HG03558 (cell line): Measurements from ENCODE around the gene TECPR2.

Experiments used
- ATAC-seq: cut with Tn5 transposase; IDR thresholded peaks from one replicate; pipeline ENCODE4 v1.9.1; 2021; ENCODE audit warnings: moderate number of reproducible peaks; ENCODE audit not compliant: unreplicated experiment; ENCODE audit errors: extremely low read depth

The TECPR2 gene

DNA sequence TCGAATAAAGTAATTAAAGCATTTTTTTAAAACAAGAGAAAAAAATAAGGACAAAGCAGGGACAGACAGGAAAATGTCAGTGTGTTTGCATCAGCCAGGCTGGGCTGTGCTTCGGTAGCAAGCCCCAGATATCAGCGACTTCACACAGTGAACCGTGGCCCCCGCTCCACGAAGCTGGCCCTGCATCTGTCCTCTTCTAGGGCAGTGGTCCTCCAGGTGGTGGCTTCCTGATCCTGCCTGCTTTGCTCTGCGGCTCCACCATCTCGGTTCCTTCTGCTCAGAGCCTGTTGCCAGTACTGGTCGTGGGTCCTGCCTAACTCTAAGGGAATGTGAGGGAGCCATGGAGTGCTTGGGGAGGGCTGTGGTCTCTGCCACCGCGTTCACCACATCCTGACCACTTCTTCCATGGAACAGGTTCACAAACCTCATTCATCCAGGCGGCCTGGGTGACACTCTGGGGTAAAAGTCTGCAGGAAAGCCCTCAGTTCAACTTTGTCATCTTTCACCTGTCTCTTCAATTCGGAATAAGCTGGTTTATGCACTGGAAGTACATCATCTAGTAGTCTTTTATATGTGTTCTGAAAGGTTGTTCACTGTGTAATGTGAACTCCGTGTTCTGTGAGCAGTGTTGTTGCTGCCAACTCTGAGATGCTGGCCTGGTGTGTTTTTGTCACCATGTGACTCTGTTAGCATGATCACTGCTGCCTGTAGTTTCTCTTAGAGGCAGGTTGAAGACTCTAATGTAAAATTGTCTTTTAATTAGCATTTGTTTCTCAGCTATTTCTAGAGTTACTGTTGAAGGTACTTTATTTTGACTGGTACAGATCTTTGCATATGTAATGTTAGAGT, 99.0 kb downstream of the TECPR2 start:
- no peak for ATAC-seq

DNA sequence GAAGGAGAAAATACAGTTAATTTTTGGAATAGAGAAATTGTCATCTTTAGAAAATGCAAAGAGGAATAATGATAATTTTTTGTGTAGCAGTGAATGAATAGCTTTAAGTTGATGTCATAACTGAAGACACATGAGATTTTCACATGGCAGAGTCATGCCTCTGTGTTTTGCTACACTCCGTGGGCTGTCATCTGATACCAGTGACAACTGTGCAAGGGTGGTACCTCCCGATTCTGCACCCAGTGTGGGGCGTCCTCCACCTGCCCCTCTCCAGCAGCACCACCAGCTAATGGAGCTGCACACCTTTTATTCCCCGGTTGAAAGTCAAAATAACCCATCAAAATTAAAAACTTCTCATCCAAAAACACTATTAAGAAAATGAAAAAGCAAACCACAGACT, 99.7 kb downstream of the TECPR2 start:
- ATAC-seq, result no peak

DNA sequence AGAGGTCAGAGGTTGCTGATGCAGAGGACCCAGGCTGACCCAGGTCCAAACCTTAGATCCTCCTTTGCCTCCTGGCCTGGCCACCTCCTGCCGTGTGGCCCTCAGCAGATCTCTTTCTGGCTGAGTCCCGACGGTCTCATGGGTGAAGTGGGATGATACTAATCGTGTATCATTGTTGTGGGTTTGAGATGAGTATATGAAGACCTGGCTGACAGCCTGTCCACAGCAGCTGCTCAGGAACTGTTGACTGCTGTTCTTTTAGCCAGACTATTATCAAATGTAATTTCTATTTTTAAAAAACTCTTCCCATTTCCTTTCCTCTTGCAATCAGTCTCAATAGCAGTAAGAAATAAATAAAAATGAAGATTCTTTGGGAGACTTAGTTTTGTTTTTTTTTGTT, 101.3 kb downstream of the TECPR2 start:
- ATAC-seq, result no peak

DNA sequence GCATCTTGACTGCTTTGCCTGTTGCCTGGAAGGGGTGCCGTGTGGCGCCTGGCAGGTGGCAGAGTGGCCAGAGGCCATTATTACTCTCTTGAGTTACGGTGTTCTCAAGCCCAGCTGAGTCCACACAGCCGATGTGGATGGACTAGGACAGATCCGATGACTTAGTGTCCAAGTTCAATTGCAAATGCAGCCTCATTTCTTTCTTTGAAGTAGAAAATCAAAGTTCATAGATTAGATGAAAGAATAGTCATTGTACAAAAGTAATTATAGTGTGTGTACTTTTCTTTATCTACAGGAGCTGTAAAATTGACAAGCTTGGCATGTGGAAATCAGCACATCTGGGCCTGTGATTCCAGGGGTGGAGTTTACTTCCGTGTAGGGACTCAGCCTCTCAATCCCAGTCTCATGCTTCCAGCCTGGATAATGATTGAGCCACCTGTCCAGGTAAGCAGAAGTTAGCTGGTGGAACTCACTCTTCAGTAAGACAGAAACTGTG, 102.2 kb downstream of the TECPR2 start:
- ATAC-seq, result no peak

DNA sequence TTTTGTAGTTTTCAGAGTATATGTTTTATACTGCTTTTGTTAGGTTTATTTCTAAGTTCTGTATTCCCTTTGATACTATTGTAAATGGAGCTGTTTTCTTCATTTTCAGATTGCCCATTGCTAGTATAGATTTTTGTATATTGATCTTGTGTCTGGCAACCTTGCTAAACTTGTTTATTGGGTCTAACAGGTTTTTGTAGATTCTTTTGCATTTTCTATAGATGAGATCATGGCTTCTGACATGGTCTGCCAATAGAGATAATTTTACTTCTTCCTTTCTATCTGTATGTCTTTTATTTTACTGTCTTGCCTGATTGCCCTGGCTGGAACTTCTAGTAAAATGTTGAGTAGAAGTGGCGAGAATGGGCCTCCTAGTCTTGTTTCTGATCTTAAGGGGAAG, 106.5 kb downstream of the TECPR2 start:
- ATAC-seq, result no peak

DNA sequence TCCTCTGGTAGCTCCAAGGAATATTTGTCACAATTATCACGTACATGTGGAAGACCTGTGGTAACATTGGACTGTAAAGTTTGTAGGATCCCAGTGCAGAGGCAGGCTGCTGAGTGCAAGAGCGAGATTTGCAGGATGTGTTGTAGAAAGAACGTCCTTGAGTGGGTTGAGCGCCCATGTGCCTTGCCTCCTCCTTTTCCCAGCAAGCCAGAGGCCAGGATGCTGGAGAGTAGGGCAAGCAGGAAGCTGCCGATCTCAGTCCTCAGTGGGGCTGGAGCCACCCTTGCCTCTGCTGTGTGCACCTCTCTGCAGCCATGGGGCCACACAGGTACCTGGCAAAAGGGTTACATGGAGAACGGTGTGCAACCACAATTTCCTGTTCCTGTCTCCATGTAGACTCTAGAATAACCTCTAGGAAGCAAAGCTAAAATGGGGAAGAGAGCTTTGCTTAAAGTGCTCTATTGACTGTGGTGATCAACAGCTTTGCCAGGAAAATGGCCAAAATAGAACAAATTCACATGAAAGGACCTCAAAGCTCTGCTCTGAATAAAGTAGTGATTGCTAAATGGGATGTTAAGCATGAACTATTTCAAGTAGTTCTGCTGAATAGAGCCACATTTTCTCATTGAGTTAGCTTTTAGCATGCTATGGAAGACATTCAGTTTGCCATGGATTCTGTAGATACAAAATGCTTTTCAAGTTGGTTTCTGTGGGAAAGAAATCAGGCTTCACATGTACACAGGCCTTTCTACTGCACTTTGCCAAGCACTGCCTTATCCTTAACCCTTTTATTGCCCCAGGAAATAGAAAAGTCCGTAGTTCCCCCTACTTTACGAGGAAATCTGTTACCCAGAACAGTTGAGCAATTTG, 109.4 kb downstream of the TECPR2 start:
- no peak for ATAC-seq

DNA sequence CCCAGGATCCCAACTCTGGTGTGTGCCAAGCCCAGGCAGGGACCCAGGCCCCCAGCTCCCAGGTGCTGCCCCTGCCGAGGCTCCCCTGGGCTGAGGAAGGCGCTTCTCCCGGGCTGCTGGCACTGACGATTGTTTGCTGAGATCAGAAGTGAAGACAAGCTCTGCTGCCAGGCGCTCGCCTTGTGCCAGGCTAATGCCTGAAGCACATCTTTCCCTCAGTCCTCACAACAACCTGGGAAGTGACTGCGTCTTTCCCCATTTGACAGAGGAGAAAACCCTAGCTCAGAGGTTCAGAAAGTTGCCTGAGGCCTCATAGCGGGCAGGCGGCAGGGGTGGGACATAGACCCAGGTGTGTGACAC, 110.0 kb downstream of the TECPR2 start:
- ATAC-seq, result no peak

DNA sequence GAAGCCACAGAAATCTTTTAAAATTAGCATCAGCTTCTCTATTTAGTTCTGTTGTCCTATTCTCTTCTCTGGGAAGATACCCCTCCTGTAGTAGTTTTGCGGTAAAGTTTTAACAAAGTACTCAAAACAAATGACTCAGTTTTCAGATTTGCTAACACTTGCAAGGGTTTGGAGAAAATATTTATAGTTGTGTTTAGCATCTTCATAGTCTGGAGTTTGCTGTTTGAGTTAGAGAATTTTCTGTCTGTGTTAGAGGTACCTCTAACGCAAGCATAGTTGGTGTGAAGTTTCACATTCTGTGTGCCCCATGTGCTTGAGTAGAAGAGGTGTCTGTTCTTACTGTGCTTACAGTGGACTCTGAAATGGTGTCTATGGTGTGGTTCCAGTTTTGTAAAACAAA, 110.8 kb downstream of the TECPR2 start:
- ATAC-seq, result no peak

DNA sequence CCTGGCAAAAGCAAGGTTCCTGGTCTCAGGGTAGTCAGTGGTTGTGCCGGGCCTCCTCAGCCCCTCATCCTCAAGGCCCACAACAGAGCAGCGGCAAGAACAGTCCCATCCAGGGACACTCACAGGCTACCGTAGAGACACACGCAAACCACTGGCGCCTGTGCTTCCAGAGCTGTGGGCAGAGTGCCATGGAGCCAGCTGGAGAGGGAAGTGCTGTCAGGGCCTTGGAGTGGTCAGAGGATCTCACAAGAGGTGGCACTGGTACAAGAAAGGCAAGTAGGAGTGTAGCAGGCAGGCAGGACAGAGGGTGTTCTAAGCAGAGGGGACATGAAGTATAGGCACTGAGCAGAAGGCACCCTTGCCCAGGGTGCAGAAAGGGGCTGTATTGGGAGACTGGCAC, 112.2 kb downstream of the TECPR2 start:
- ATAC-seq, result no peak

DNA sequence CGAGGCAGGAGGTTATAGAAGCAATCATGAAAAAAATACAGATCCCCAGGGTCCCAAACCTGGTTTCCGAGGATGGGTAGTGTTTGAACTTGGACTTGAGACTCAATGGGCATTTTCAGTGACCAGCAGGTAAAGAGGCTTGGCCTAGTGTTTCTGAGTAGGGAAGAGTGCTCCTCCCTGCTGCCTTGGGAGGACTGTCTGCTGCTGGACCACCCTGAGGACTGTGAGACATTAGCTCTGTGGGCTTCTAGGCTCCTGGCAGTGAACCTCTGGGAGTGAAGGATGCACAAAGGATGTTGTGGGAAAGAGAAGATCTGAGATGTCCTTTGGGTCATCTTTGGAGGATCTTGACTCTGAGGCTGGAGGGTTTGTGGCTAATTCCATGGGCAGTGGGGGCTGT, 116.4 kb downstream of the TECPR2 start:
- ATAC-seq, result no peak

DNA sequence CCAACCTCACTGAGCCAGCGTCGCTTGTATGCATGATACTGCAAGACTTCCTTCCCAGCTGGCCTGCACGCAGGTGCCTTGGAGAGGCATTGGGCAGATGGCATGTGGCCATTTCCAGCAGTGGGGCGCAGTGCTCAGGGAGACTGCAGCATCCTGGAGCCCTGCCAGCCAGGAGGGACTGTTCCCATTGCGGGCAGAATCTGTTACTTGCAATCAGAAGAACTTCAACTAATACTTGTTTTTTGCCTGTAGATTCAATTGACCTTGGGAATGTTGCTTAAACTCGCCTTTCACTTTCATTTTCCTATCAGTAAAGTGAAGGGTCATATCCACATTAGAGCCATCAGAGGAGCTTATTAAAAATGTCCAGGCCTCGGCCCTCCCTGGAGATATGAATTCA, 117.0 kb downstream of the TECPR2 start:
- ATAC-seq, result no peak

DNA sequence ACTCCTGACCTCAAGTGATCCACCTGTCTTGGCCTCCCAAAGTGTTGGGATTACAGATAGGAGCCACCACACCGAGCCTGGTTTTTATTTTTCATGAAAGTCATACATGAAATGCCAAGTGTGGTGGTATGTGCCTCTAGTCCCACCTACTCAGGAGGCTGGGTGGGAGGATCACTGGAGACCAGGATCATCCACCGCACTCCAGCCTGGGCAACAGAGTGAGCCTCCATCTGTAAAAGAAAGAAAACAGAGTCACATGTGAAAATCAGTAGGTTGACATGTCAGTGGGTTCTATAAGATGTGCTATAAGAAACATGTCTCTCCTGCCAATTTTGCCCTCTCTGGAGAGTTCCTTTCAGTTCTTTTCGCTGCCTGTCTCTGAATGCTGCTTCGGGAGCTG, 118.6 kb downstream of the TECPR2 start:
- no peak for ATAC-seq

DNA sequence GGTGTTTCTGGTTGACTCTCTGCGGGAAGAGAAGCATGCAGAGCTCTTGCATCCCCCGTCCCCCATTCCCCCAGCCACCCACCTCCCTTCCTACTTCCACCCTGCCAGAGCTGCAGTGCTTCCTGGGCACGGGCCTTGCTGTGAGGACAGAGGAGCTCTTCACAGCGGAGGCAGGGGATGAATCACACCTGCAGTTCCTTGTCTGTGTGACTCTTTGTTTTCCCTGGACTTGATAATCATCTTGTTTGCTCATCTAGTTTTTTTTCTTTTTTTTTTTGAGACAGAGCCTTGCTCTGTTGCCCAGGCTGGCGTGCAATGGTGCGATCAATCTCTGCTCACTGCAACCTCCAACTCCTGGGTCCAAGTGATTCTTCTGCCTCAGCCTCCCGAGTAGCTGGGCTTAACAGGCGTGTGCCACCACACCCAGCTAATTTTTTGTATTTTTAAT, 119.1 kb downstream of the TECPR2 start:
- ATAC-seq, result no peak

DNA sequence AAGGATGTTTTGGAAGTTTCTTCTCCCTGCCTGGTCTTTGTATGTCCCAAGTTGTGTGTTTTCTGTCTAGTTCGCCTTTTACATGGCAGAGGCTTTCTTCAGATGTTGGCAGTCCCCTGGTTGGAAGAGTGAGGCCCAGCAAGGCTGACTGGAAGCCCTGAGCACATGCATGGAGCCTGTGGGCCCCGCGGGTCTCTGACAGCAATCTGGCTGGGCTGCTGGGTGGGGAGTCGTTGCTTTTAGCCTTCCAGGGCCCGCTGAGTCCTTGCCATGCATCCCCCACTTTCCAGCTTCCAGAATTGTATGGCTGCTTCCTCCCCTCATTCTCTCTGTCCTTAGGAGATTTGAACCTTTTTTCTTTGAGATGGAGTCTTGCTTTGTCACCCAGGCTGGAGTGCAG, 121.6 kb downstream of the TECPR2 start:
- no peak for ATAC-seq

DNA sequence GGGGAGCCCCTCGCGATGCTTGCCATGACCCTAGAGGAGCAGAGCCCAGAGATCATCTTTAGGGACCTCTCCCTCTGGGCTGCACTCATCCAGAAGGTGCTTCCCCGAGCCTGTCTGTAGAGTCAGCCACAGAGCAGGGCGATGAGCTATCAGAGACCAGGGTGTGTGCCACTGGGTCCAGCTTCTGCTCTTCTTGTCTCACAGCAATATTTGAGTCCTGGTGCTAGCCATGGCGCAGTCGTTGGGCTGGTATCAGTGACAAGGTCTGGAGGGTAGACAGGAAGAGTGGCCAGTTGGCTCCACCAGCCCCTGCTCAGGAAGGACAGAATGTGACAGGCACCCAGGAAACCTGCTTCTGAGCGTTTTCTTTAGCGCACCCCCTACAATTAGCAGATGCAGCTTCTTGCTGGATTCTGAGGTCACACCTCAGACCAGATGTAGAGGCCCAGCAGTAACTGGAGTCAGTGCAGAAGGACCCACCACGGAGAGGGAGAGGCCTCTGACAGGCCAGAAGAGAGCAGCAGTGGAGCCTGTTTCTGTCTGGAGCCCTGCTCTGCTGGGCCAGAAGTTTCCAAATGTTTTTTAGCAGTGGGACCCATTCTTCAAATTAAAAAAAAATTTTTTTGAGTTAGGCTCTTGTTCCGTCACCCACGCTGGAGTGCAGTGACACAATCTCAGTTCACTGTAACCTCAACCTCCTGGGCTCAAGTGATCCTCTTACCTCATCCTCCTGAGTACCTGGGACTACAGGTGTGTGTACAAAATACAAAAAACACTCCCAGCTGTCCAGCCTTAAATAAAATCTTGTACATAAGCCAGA, 123.2 kb downstream of the TECPR2 start:
- ATAC-seq, result no peak

DNA sequence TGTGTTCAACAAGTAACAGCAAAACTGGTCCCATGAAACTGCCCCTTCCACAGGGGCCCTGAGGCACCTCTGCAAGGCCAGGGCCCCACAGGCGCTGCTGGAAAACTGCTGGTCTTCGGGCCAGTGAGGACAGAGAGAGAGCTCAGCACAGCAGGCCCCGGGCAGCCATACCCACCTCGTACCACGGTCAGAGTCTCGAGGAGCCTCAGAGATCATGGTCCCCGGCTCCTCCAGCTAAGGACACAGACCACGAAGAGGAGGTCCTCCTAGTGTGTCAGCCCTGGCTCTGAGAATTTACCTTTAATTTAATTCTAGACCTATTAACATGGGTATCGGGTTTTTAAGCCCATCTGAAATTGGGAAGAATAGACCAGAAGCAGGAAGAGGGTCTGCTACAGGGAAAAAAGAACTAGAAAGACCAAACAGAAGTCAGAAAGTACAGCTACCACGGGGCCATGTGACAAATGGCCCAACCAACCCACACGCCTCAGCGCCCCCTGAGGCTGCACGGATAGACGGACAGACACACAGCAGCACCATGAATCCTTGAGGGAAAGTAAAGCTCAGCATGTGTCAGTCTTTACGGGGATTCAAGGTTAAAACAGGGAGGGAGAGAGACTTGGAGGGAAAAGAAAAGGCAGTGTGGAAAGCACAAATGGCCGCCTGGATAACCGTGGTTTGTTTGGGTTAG, 123.9 kb downstream of the TECPR2 start:
- no peak for ATAC-seq

DNA sequence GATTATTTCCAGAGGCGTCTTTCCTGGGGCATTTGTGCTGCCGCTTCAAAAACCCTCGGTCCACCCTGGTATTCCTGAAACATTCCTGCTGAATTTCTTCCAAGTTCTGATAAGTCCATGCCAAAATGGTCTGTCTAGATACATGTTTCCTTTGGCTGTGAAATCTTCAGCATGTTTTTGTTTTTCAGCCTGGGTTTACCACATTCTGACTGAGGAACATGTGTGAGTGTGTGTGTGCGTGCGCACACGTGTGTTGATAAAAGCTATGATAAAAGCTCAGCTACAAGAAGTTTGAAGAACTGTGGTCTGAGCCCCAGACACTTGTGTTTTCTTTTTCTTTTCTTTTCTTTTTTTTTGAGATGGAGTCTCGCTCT, 124.5 kb downstream of the TECPR2 start:
- no peak for ATAC-seq

DNA sequence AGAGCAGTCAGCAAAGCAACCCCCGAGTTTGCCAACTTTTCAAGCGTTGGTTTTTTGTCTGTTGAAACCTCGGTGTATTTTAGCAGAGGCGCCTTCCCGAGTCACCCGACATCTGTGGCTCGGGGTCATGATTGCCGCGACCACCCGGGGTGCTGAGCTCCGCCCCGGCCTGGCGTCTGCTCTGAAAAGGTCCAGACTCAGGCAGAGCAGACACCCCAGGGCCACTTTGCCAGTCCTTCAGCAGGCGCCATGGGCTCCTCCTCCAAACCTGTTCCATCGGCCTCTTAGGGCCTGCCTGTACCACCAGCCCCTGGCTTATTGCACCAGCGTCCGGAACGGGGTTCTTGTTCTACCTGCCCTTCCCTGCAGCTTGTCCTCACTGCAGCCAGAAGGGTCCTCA, 127.7 kb downstream of the TECPR2 start:
- ATAC-seq, result no peak

DNA sequence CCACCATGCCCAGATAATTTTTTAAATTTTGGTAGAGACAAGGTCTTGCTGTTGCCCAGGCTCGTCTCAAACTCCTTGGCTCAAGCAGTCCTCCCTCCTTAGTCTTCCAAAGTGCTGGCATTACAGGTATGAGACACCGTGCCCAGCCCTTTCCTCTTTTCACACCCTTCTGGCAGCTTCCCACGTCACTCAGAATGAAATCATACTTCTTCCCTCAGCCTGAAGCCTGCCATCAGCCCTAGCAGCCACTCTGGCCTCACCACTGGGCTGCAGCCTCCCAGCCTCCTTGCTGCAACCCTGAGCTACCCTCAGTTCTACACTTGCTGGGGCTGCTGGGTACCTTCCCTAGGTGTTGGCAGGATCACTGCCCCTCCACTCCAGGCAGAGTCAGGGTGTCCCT, 128.6 kb downstream of the TECPR2 start:
- no peak for ATAC-seq
